ENCODE results near the gene C10orf71.

The C10orf71 gene

DNA sequence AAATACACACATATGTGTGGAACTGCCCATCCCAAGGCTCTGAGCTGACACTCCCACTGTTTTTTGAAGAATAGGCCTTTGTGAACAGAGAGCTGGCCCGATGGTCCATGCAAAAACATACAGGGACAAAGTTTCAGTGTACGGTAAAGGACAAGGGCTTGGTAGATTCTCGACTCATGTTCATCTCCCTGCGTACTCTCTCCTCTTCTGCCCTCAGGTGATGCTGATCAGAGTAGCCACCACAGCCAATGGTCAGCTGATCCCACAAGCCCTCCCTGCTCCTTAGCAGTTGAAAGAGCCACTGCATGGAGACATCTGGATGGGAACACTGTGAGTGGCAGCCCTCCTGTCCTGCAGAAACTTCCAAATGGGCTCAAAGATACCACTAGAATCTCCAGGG is 23.1 kb upstream of the C10orf71 start:
- DNase-seq = no peak

DNA sequence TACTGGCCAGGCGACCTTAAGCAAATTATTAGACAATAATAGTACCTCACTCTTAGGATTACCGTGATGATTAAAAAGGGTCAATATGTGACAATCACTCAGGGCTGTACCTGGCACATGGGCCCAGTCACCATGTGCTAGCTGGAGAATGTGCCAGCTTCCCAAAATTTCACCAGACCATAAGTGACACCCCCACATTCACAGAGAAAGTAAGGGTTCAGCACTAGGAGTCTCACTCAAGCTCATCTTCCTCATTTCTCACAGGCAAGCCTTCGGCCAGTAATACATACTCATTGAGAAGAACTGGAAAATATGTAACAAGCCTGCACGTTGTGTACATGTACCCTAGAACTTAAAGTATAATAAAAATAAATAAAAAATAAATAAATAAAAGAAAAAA is 22.4 kb upstream of the C10orf71 start:
- no peak for DNase-seq

DNA sequence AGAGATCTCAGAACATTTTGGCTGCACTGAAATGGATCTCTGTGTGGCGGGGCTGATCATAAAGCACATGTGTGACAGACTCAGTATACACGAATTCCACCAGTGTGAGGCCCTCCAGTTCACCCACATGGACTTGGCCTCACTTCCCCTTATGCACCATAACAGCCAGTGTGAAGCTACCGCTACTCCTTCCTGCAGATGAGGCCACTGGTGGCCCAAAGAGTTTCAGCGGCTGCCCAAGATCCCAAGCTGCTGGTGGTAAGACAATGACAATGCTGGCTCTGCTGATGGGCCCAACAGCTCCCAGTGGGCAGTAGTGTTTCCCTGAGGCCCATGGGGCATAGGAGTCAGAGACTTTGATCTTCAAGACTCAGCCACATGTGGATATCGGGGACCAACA is 21.0 kb upstream of the C10orf71 start:
- DNase-seq = no peak

DNA sequence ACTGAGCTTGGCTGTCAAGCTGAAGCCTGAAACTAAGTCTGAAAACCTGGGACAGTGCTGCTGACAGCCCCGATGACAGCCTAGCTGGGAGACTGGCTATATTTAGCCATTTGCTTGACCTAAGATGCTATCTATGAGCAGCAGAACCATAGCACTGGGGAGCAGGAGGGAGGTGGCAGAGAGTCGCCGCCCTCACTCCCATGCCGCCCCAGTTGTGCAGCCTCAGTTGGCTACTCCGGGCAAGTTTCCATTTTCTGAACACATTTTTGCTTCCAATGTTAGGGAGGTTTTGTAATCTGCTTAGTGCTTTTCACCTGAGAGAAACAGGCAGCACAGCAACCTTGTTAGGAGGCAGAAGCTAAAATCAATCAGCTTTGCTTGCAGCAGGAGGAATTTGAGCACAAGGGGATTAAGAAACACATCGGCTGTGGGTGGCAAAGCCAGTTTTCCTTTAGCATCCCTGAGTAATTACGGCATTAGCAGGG is 20.4 kb upstream of the C10orf71 start:
- no peak for DNase-seq

DNA sequence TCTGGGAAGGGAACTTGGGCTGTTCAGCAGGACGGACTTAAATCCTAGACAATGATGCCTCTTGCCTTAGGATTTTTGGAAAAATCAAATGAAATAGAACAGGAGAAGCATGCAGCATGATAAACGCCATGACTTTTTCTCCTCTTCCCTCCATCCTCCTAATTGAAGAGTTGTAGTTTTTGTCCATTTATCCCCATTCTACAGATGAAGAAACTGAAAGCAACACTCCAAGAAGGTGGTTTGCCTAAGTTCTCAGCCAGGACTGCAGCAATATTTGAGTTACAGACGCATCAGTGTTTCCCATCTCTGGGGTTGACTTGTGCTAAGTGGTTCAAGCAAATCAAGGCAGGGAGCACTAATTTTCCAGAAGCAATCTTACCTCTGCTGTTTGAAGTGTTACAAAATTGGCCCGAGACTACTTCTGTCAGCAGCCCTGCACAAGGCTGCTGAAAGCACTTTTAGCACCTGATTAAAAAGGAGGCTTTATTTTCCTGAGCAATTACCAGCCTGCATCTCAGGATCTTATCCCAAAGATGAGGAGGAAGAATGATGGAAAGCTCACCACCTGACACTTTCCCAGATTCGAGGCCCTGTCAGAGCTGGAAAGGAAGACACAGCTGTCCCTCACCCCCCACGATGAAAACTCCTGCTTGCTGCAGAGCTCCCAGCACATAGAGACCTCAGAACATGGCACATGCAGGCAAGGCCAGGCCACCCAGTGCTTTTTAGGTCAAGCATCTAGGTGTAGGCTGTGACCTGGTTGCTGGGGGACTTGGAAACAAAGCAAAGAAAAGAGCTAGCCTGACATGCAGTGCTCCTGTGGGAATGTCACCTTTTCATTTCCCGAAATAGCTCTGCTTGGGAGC is 19.7 kb upstream of the C10orf71 start:
- no peak for DNase-seq

DNA sequence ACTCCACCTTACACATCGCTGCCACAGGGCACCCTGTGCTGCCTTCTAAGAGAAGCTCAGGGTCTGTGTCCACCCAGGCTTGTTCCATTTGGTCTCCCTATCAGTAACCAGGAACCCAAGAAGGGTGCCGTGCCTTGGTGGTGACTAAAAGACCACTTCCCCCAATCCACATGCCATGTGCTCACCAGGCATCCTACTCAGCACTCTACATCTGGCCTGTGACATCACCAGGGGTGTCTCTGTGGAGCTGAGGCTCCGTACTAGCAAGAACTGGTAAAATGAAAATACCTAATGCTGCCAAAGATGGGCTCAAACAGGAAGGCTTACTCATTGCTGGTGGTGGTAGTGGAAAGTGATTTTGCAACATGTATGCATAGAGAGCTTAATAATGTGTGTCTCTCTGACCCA is 19.0 kb upstream of the C10orf71 start:
- no peak for DNase-seq

DNA sequence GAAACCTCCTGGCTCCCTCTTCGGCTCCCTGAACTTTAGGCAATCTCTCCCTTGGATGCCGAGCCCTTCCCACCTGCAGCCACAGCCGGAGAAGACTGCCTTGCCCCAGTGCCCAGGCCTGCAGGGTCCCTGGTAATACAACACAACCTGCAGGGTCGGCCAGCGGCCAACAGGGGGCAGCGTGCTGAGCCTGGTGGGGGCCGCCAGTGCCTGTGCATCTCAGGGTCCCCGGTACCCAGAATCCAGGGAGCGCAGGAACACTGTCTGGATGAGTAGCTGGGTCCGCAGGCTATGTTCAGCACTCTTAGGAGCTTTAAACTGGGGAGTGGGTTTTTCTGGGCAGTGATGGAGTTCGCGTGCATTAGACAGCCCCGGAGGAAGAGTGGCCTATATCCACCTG is 17.5 kb upstream of the C10orf71 start:
- no peak for DNase-seq

DNA sequence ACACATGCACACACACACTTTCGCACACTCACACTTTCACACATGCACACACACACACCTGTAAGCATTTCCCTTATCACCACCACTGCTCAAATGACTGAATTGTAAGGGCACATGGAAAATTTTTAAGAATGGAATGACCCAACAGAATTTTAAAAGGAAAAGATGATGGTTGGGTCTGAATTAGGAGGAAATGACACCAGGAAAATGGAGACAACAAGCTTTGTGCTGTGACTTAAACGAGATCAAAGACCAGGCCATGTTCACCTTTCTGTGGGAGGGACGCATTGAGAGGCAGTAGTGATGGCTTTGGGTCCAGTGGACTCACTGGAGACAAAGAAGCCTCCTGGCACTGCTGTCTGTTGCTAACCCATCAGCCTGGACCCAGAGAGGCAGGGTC is 16.7 kb upstream of the C10orf71 start:
- DNase-seq = no peak

DNA sequence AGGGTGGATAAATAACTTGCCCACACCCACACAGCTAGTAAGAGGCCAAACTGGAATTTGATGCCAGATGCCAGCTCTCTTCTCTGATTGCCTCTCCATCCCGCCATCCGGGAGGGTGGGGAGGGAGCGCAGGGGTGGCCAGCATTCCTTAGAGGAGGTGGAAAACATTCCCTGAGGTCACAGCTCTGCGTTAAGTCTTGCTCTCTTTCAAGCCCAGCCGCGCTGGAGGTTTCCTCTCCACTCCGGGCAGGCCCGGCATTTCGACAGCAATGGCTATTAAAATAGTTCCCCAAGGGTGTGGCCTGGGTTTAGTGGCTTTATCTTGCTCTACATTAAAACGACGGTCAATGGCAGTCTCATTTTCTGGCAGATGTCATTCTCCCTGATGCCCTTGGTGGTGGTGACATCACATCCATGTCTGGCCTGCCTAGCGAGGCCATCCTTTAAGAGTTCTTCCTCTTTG is 16.1 kb upstream of the C10orf71 start:
- no peak for DNase-seq

DNA sequence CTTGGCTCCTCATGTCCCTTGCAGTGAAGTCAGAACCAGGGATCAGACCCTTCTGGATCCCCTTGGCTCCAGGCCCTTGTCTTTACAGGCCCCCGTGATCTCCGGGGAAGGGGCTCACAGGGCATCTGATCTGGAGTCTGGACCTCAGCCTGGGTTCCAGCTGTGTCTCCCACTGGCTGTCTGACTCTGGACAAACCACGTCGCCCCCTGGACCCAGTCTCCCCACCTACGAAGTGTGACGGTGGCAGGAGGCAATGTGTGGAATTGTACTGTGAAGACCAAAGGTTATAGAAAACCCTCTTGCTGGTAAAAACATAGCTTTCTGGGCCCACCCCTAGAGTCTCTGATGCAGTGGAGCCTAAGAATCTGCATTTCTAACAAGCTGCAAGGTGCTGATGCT is 15.5 kb upstream of the C10orf71 start:
- DNase-seq = no peak

DNA sequence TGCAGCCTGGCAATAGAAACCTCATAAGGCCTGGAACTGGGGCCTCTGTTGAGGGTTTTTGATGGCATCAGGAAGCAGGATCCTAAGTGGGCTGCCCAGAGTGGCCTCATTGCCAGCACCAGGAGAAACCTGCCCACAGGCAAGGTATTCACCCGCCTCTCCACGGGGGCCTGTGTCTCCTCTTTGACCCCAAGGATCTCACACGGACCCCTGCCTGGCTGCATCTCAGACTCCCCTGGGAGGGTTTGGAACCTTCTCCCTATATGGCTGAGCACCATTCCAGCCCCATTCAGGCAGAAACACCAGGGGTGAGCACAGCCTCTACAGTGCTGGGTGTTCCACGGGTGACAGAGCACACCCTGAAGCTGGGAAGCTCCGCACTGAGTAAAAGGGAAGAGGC is 14.6 kb upstream of the C10orf71 start:
- DNase-seq = no peak

DNA sequence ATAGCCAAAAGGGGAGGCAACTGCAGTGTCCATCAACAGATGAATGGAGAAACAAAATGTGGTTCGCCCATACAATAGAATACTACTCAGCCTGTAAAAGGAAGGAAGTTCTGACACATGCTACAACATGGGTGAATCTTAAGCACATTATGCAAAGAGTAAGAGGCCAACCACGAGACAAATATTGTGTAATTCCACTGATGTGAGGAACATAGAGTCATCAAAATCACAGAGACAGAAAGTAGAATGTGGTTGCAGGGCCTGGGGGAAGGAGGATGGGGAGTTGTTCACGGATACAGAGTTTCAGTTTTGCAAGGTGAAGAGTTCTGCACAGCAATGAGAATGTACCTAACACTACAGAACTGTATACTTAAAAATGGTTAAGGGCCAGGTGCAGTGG is 13.7 kb upstream of the C10orf71 start:
- no peak for DNase-seq

DNA sequence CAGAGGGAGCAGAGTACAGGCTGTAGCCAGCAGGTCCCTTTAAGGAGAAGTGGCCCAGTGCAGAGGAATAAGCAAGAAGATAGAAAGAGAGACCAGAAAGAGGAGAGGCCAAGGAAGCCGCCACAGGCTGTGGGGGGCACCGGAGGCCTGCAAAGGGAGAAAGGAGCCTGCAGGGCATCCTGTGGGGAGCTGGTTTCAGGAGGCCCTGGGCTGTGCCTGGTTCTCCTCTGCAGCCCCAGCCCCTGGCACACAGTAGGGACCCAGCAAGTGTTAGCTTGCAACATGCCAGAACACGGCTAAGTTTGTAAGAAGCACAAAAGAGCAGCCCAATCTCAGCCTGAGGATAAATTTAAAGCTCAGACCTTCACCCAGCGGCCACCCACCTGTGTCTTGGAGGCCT is 12.3 kb upstream of the C10orf71 start:
- no peak for DNase-seq

DNA sequence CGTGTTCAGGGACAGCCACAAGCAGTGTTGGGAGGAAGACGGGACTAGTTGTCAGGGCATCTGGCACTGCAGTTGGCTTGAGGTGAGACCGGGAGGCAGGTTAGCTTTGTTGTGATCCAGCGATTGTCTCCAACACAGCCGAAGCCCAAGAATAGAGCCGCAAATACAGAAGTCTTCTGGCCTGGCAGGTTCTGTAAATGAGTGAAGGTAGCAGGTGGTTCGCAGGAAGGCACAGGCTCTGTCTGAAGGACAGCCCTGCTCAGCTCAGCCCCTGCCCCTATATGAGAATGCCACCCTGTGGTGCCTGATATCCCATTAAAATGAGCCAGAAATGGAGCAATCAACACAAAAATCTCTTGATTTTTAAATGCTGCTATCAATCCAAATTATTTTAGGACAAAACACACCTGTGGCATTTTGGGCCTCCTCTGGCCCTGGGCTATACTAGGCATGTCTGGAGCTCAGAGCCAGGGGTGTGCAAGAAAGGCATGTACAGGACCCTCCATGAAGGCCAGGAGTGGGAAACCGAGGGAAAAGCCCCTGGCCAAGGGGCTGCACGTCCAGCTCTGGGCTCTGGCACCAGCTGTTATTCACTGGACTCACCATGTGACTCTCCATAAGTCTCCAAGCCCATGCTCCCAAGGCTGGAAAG is 11.2 kb upstream of the C10orf71 start:
- no peak for DNase-seq

DNA sequence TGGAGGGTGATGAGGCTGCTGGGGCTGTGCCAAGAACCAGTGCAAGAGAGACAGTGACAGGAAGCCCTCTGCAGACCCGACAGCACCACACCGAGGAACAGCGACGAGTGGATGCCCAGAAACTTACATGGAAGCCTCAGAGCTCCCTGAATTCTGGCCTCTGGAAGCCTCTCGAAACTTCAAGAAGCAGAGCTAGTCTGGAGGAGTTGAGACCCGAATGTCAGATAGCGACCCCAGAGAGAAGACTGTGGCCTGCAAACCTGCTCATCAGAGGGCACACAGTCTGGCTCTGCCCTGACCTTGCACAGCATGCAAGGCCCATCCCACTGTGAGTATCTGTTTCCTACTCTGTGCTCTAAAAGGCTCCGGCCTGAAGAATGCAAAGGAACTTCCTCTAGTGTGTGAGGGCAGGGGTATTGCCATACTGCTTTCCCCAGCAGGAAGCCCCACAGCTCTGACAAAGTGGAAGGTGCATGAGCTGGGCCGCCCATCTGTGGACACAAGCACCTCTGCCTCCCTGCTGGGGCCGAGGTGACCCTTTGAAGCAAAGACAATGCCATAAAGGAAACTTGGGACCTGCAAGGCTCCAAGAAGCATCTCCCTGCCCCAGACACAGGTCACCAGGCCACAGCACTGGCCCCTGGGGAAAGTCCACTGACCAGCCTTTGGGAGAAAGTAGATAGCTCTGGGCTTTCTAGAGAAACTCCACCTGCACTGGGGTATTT is 10.5 kb upstream of the C10orf71 start:
- DNase-seq = no peak

DNA sequence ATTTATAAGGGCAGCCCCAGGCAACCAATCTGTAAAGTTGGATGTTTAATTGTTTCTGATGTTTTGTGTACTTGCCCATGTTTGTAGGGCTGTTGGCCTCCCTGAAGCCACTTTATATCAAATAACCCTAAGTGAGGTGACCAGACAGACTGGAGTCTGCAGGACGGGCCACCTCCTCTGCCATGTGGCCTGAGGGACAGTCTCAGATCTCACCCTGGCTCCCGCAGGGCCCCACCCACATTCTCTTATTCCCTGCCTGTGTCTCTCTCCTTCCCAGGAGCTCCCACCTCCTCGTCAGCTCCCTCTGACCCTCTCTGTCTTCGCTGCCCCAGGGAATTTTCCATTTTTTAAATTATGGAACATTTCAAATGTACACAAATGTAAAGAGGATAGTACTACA is 9.5 kb upstream of the C10orf71 start:
- no peak for DNase-seq

DNA sequence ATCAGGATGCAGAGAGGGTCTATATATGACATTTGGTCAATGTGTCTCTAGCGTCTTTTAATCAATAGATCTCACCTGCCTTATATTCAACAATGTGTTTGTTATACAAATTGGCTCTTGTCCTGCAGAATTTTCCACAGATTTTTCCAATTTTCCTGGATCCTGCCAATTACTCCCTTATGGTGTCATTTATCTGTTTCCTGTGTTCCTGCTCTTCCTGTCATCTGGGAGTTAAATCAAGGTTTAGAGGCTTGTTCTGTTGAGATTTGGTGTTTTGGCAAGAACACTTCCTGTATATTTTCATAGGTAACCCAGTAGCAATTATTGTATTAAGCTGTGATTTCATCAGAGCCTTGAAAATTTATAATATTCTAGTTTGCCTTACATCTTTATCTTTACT is 8.8 kb upstream of the C10orf71 start:
- DNase-seq = no peak

DNA sequence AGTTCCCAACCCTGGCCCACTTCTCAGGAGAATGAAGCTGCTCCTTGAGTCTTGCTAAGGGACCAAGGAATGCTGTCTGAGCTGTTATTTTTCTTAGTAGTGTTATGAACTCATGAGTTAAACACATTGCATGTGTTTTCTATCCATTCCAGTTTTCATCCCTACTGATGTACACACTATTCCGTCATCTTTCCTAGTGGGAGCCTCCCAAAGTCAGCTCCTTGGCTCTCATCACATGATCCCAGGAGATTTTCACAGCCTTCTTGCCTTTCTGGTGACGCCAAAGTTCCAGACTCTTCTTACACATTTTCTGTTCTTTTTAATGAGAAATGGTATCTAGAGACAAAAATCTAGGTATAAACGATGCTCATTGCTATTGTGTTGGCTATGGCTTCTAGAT is 8.4 kb upstream of the C10orf71 start:
- DNase-seq = no peak

DNA sequence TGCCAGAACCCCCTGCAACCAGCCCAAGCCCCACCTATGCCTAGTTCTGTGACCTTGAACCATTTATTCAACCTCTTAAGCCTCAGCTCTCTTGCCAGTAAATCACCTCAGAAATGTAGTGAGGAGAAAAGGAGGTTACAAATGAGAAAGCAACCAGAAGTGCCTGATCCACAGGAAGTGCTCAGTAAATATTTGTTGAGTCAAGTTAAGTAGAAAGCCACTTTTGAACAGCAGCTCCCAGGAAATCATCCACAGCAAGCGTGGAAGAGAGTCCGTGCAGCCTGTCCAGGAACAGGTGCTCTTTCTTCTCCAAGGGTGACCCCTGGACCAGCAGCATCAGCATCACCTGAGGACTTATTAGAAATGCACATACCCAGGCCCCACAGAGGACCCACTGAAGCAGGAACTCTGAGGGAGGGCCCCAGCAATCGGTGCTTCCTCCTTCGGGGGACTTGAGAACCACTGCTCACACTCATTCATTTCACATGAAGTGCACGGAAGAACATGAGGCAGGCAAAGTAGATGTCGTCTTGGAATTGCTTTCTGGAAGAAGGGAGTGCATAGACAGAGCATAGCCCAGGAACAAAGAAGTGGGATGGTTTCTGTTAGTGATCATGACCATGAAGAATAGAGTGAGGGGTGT is 6.3 kb upstream of the C10orf71 start:
- no peak for DNase-seq

DNA sequence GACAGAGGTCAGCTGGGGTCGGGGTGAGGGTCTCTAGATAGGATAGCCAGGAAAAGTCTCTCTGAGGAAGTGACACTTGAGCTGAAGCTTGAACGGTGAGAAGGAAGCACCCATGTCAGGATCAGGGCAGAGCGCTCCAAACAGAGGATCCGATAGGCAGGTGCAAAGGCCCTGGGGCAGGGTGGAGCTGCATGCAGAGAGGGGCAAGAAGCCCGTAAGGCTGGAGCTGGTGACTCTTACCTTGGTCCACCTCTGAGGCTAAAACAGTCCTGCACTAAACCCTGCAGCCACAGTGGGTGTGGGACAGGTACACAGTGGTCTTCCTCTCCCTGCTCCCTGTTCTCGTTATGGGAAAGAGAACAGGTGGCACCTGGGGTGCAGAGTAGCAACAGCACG is 5.8 kb upstream of the C10orf71 start:
- no peak for DNase-seq

DNA sequence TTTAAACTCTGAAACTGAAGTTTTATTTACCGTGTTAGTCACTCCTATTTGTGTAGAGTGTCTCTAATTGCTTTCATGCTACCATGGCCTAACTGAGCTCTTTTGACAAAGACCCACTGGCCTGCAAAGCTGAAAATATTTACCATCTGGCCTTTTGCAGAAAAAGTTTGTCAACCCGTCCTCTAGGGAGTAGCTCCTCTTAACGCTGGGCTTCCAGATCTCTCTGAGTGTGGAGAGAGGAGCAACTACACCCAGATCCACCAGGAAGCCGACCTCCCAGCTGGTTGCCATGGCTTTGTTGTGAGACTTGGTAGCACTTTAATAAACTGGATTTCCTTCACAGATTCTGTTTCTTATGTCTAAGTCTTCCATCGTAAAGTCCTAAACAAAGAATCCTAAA is 4.2 kb upstream of the C10orf71 start:
- no peak for DNase-seq

DNA sequence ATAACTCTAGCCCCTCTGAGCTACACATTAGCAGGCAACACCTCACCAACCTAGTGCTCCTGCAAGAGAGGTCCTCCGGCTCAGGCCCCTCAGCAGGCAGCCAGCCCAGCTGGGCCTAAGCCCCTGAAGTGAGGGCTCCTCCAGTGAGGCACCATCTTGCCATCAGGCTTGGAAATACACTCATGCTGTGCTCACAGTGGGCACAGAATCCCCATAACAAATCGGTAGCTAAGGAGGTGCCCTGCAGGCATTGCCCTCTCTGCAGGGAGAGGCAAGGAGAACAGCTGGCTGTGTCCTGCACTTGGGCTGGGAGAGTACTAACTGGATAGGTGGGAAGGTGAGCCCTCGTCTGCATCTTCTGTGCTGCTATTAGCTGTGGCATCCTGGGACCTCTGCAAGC is 3.7 kb upstream of the C10orf71 start:
- DNase-seq = no peak

DNA sequence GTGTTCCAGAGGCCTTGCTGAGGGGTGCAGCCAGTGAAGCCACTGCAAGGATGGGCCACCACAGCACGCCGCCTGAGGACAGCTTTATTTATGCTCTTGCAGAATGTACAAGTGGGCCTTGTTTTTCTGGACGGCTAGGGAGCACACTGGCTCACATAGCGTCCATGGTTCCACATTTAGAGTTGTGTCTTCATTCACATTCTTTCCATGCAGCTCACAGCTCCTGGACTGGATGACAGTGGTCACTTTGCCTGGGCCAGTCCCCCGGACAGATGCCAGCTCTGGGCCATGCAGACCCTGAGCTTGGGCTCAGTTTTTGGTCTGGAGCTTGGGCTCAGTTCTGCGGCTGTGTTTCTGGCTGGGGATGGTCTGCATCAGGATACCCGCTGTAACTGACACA is 2.6 kb upstream of the C10orf71 start:
- no peak for DNase-seq
